Gastroesophageal sphincter (tissue), 3 donors: ENCODE measurements around the gene ERO1B.

ENCODE experiments used
- CTCF ChIP-seq, 4 experiments: fragments of 200-600 bp in 2 of 4; fragments of 450-650 bp in 2 of 4; sonication (generic) in 1 of 4; IDR thresholded peaks; one replicate each; pipeline ENCODE4 v1.5.1; 2017 to 2019; ENCODE audit warnings: antibody characterized with exemption in 4 of 4, mild to moderate bottlenecking in 2 of 4, moderate library complexity in 2 of 4
- EP300 ChIP-seq: sonication (generic); formaldehyde crosslinking; IDR thresholded peaks from one replicate; pipeline ENCODE4 v1.6.1; 2017; ENCODE audit warnings: antibody characterized with exemption, mild to moderate bottlenecking
- POLR2A ChIP-seq, 2 donors: fragments of 450-650 bp; IDR thresholded peaks; one replicate each; pipeline ENCODE4 v1.6.1; 2017; ENCODE audit warnings: antibody characterized with exemption in 2 of 2, mild to moderate bottlenecking in 2 of 2, moderate library complexity in 1 of 2
- POLR2AphosphoS5 ChIP-seq: sonication (generic); formaldehyde crosslinking; IDR thresholded peaks from one replicate; pipeline ENCODE4 v1.6.1; 2017; ENCODE audit warnings: antibody characterized with exemption

- TF ChIP-seq POLR2A (IDR thresholded peaks at IDR 0.05) (no peak), CTCF (IDR thresholded peaks at IDR 0.05) (no peak), POLR2AphosphoS5 (no peak), EP300 (no peak)
Measured at GRCh38 chr1:236242568-236242967, 39.2 kb downstream of the ERO1B start.
